Adrenal gland (tissue), 12 donors: ENCODE measurements around the gene WWC2. TPM values are rescaled to one million over a fixed set of nuclear protein-coding genes. Genes with fewer than 3 reads are reported as not detected.

Source experiments
- DNase-seq, 7 donors: peaks; one replicate each; pipeline ENCODE4 v3.0.0-alpha.2; 2019 to 2020
- H3K27ac ChIP-seq, 5 donors: fragments of 200-600 bp; sonication (generic) in 4 of 5; 1 replicate in 3 of 5; 2 replicates in 2 of 5; pipeline versions ENCODE4 v1.5.1 to v1.8.0; 2016 to 2020; ENCODE audit warnings: mild to moderate bottlenecking in 1 of 5
- H3K27me3 ChIP-seq: fragments of 200-600 bp; 2 replicates; pipeline ENCODE4 v1.8.0; 2021
- H3K36me3 ChIP-seq, 2 donors: fragments of 200-600 bp; replicated peaks in 1 of 2; 1 replicate in 1 of 2; 2 replicates in 1 of 2; pipeline versions ENCODE4 v1.5.1 to v1.8.0; 2018 to 2022
- H3K4me1 ChIP-seq, 2 donors: fragments of 200-600 bp; replicated peaks in 1 of 2; 1 replicate in 1 of 2; 2 replicates in 1 of 2; pipeline versions ENCODE4 v1.5.1 to v1.8.0; 2018 to 2021
- H3K4me3 ChIP-seq, 4 donors: fragments of 200-600 bp; sonication (generic) in 3 of 4; one replicate each; pipeline ENCODE4 v1.5.1; 2016 to 2018
- H3K9me3 ChIP-seq, 3 donors: fragments of 200-600 bp; sonication (generic) in 1 of 3; replicated peaks in 1 of 3; 1 replicate in 2 of 3; 2 replicates in 1 of 3; pipeline versions ENCODE4 v1.5.1 to v1.8.0; 2016 to 2021
- POLR2A ChIP-seq, 2 donors: fragments of 450-650 bp; IDR thresholded peaks; one replicate each; pipeline ENCODE4 v1.6.1; 2017; ENCODE audit warnings: antibody characterized with exemption in 2 of 2, mild to moderate bottlenecking in 2 of 2, moderate library complexity in 1 of 2
- WGBS, 4 donors: extraction: QIAGEN DNeasy Blood & Tissue Kit in 2 of 4; methylation state at CpG; one replicate each; pipeline versions ENCODE4 v1.1.5 to v1.1.7; 2013 to 2017; 5-methylcytosine and 5-hydroxymethylcytosine counted together
- intact Hi-C, 2 donors: fragments of 100-400 bp; cut with DNase I; formaldehyde crosslinking; loops; one replicate each; pipeline versions ENCODE4 v1.14.1 to v1.15.0; 2022 to 2023
- polyA plus RNA-seq, 3 donors: library from polyadenylated mRNA; stranded (reverse); fragments of 200-250 nt in 2 of 3; fragments of 350-450 nt in 1 of 3; fragmentation: Illumina TruSeq in 1 of 3; extraction: RNeasy Lipid Tissue Mini Kit (QIAGEN cat#74804) in 1 of 3; gene quantifications; one replicate each; pipeline ENCODE4 v1.2.3, GENCODE V29; 2013 to 2014
- total RNA-seq, 9 donors: library from RNA; depleted of rRNA in 4 of 9; stranded (reverse); fragments of >200 nt in 4 of 9; fragments of 120-200 nt in 1 of 9; fragmentation: NEBNext Ultra II Directional in 1 of 9; extraction: Animal tissue kit (Norgen Biotek cat#: 25700) in 1 of 9; gene quantifications; one replicate each; pipeline versions ENCODE4 v1.1.0 to v1.2.4, GENCODE V29; 2013 to 2023
- TF ChIP-seq, protein P1 (sequence below), 6 experiments: fragments of 450-650 bp in 4 of 6; fragments of 200-600 bp in 2 of 6; sonication (generic) in 1 of 6; IDR thresholded peaks; 1 replicate in 5 of 6; 2 replicates in 1 of 6; pipeline versions ENCODE4 v1.5.1 to v1.8.0; 2016 to 2021; ENCODE audit warnings: antibody characterized with exemption in 6 of 6, mild to moderate bottlenecking in 2 of 6, moderate library complexity in 1 of 6
- donor health status: healthy with polysubstance abuse.
- donor health status: Bipolar disorder and iron deficiency.
- donor health status: DM: yes; HTN: yes; CAD: no.
- donor health status: DM: no; HTN: no; CAD: no.
- donor health status: DM: no; HTN: no; CAD: no.
- donor health status: DM: yes; HTN: yes; CAD: no.

The WWC2 gene
- total and polyA plus RNA-seq, 12 donors: 3.1 to 27.9 (median 17.4) TPM

DNA sequence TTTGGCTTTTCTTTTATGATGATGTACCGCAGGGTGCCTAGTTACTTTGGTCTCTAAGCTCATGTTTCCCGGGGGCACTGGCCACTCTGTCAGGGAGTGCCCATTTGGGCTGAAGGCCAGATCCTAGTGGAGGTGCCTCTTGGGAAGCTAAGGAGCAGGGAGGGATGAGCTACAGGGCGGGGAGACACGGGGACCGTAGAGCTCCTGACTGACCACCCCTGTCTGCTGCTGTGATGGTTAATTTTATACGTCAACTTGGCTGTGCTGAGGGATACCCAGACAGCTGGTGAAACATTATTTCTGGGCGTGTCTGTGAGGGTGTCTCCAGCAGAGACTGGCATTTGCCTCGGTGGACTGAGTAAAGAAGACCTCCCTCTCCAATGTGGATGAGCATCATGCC lies 248.1 kb downstream of the WWC2 start:
- intact Hi-C loops: no loop called here
- TF ChIP-seq POLR2A (IDR thresholded peaks at IDR 0.05): no peak
- TF ChIP-seq, protein P1, sequence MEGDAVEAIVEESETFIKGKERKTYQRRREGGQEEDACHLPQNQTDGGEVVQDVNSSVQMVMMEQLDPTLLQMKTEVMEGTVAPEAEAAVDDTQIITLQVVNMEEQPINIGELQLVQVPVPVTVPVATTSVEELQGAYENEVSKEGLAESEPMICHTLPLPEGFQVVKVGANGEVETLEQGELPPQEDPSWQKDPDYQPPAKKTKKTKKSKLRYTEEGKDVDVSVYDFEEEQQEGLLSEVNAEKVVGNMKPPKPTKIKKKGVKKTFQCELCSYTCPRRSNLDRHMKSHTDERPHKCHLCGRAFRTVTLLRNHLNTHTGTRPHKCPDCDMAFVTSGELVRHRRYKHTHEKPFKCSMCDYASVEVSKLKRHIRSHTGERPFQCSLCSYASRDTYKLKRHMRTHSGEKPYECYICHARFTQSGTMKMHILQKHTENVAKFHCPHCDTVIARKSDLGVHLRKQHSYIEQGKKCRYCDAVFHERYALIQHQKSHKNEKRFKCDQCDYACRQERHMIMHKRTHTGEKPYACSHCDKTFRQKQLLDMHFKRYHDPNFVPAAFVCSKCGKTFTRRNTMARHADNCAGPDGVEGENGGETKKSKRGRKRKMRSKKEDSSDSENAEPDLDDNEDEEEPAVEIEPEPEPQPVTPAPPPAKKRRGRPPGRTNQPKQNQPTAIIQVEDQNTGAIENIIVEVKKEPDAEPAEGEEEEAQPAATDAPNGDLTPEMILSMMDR (IDR thresholded peaks at IDR 0.05): no peak
- H3K36me3 ChIP-seq: no peaks in the 10 kb centered on the region
- H3K27ac ChIP-seq: no peak overlapping the region
- 82 to 87% (median 84%) methylated on average over 4 to 8 of the region's 8 CpGs for WGBS, 4 donors
- no peaks in the 10 kb centered on the region for H3K9me3 ChIP-seq
- no peak overlapping the region for H3K4me3 ChIP-seq
- H3K27me3 ChIP-seq: peaks cover 59% of the 10 kb centered on the region
- peaks cover 0 to 7% of the 10 kb centered on the region in 2 donors for H3K4me1 ChIP-seq
- DNase-seq: peak in 1 of 7 donors; percentile 5

DNA sequence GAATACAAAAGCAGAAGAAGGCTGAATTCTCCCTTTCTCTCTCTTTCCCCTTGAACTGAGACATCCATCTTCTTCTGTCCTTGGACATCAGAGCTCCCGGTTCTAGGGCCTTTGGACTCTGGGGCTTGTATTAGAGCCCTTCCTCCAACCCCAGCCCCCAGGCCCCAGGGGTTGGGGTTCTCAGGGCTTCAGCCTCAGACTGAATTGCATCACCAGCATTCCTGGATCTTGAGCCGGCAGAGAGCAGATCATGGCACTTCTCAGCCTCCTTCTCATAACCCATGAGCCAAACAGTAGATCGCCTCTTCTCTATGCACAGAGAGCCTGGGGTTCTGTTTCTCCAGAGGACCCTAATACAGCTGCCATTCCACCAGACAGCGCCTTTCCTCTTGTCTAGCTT lies 248.5 kb downstream of the WWC2 start:
- WGBS, 4 donors: 70 to 87% (median 75%) methylated on average over 4 of the region's 4 CpGs
- Histone ChIP-seq H3K9me3 (no peaks in the 10 kb centered on the region), H3K36me3 (no peaks in the 10 kb centered on the region), H3K27ac (no peak overlapping the region), H3K4me1 (peaks cover 0 to 7% of the 10 kb centered on the region in 2 donors), H3K27me3 (peaks cover 59% of the 10 kb centered on the region), H3K4me3 (no peak overlapping the region)
- TF ChIP-seq, protein P1 (IDR thresholded peaks at IDR 0.05): no peak
- TF ChIP-seq POLR2A (IDR thresholded peaks at IDR 0.05): no peak
- peak in 1 of 7 donors; percentile 3 for DNase-seq
- intact Hi-C loops: no loop called here

DNA sequence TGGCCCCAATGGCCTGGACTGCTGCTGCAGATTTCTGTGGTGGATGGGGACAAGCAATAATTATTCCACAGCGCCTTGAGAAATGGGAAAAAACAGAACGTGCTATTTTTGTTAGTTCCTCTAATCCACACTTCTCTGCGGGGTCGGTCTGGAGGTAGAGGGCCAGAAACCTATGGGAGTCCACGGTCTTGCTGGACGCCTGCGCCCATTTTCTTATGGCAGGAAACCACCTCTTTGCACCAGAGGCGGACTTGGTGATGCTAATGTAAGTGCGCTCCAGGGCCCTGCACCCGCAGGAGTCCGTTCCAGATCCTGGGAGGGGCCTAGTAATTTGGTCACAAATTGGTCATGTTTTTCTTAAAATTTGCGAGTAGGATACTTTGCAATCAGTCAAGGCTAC lies 249.1 kb downstream of the WWC2 start:
- H3K4me3 ChIP-seq: no peak overlapping the region
- TF ChIP-seq, protein P1 (IDR thresholded peaks at IDR 0.05): no peak
- no peak for TF ChIP-seq POLR2A (IDR thresholded peaks at IDR 0.05)
- peaks cover 61% of the 10 kb centered on the region for H3K27me3 ChIP-seq
- H3K36me3 ChIP-seq: no peaks in the 10 kb centered on the region
- intact Hi-C loops: no loop called here
- peaks cover 0 to 7% of the 10 kb centered on the region in 2 donors for H3K4me1 ChIP-seq
- DNase-seq: no peak
- H3K9me3 ChIP-seq: no peaks in the 10 kb centered on the region
- 82 to 83% (median 83%) methylated on average over 11 to 12 of the region's 12 CpGs for WGBS, 4 donors
- no peak overlapping the region for H3K27ac ChIP-seq

DNA sequence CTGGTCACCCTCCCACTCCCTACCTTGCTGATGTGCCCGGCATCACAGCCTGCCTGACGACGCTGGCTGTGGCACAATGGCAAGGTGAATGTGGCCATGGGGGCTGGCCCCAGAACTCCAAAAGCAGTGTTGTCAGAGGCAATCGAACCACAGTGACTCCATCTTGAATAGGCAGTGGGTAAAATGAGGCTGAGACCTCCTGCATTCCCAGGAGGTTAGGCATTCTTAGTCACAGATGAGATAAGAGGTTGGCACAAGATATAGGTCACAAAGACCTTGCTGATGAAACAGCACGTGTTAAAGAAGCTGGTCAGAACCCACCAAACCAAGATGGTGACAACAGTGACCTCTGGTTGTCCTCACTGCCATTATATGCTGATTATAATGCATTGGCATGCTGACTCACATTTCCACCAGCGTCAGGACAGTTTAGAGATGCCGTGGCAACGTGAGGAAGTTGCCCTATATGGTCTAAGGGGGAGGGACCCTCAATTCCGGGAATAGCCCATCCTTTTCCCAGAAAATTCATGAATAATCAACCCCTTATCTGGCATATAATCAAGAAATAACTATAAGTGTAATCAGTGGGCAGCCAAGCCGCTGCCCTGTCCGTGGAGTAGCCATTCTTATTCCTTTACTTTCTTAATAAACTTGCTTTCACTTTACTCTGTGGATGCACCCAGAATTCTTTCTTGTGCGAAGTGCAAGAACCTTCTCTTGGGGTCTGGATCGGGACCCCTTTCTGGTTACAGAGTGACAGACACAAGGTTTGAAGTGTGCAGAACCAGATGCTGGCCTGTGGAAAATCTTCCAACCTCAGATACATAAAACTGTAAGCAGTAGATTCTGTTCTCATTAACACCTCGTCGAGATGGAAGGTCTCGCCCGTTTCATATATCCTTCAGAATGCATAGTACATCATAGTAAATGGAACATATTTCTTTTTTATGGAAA lies 249.9 kb downstream of the WWC2 start:
- peak in 3 of 7 donors; percentile 27 to 46 (median 45) for DNase-seq
- intact Hi-C loops: no loop called here

More for the DNA sequence above, 249.9 kb downstream of the WWC2 start:
- TF ChIP-seq, protein P1 (IDR thresholded peaks at IDR 0.05): no peak
- no peak for TF ChIP-seq POLR2A (IDR thresholded peaks at IDR 0.05)
- Histone ChIP-seq H3K27me3 (peaks cover 60% of the 10 kb centered on the region), H3K36me3 (no peaks in the 10 kb centered on the region), H3K4me1 (peaks cover 0 to 7% of the 10 kb centered on the region in 2 donors), H3K4me3 (no peak overlapping the region), H3K27ac (no peak overlapping the region), H3K9me3 (no peaks in the 10 kb centered on the region)
- WGBS, 4 donors: 74 to 88% (median 76%) methylated on average over 17 of the region's 17 CpGs
